Measurements from ENCODE around the gene NIPSNAP3A. TPM values are rescaled to one million over a fixed set of nuclear protein-coding genes. Genes with fewer than 3 reads are reported as not detected.

Gene NIPSNAP3A
- total RNA-seq, 6 experiments from 2014 or later: 16.8 to 28.1 (median 22.4) TPM

GRCh38 chr9:104750185-104750767, 2.8 kb downstream of the NIPSNAP3A start:
- intact Hi-C loops (cut with DNase I): no loop called here
- 82% methylated on average over 3 of the region's 3 CpGs for WGBS (ENCODE audit: insufficient coverage, low coverage, low lambda C conversion rate, missing lambda C conversion rate)
- H3K4me3 ChIP-seq: no peak overlapping the region

GRCh38 chr9:104758974-104759373, 11.5 kb downstream of the NIPSNAP3A start:
- WGBS (ENCODE audit: insufficient coverage, low coverage, low lambda C conversion rate, missing lambda C conversion rate): 83% methylated on average over 3 of the region's 3 CpGs
- intact Hi-C loops (cut with DNase I): no loop called here
- H3K4me1 ChIP-seq: no peaks in the 10 kb centered on the region
- DNase-seq (no peak), ATAC-seq (no peak)
- no peaks in the 10 kb centered on the region for H3K27me3 ChIP-seq
- no peaks in the 10 kb centered on the region for H3K9me3 ChIP-seq
- H3K36me3 ChIP-seq: peaks cover 0 to 15% (median 2%) of the 10 kb centered on the region in 4 donors
- TF ChIP-seq CTCF (IDR thresholded peaks at IDR 0.05): no peak
- no peak for TF ChIP-seq POLR2A (IDR thresholded peaks at IDR 0.05)
- H3K27ac ChIP-seq: no peak overlapping the region
- H3K4me3 ChIP-seq: no peak overlapping the region

More at GRCh38 chr9:104750185-104750767, 2.8 kb downstream of the NIPSNAP3A start:
- Histone ChIP-seq H3K9me3 (no peaks in the 10 kb centered on the region), H3K4me1 (peaks cover 0 to 20% (median 2%) of the 10 kb centered on the region in 4 donors), H3K36me3 (peaks cover 0 to 25% (median 10%) of the 10 kb centered on the region in 4 donors), H3K27ac (no peak overlapping the region), H3K27me3 (no peaks in the 10 kb centered on the region)
- no peak for ATAC-seq
- TF ChIP-seq POLR2A (IDR thresholded peaks at IDR 0.05) (no peak), CTCF (IDR thresholded peaks at IDR 0.05) (no peak)
- DNase-seq: no peak

- Histone ChIP-seq H3K27me3 (no peaks in the 10 kb centered on the region), H3K9me3 (no peaks in the 10 kb centered on the region), H3K4me1 (no peaks in the 10 kb centered on the region), H3K27ac (no peak overlapping the region), H3K4me3 (no peak overlapping the region), H3K36me3 (no peaks in the 10 kb centered on the region)
- ATAC-seq (no peak), DNase-seq (no peak)
- TF ChIP-seq CTCF (IDR thresholded peaks at IDR 0.05) (no peak), POLR2A (IDR thresholded peaks at IDR 0.05) (no peak)
- WGBS (ENCODE audit: insufficient coverage, low coverage, low lambda C conversion rate, missing lambda C conversion rate): 57% methylated on average over 5 of the region's 5 CpGs
- intact Hi-C loops (cut with DNase I): no loop called here
These were observed 17.7 kb downstream of the NIPSNAP3A start for GRCh38 chr9:104765138-104765537.

DNA sequence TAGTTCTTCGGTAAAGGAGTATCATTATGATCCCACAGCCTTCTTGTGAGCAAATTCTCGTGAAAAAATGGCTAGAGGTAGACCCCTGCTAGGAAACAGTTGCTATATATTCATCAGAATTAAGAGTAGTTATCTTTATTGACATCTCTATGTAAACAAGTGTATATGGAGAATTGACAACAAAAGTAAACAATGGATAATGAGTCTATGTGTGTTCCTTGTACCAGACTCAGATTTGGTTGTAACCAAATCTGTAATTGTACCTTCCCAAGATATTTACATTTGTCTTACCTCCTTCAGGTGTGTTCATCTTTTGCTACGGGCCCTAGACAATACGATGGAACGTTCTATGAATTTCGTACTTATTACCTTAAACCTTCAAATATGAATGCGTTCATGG, 18.5 kb downstream of the NIPSNAP3A start:
- WGBS (ENCODE audit: insufficient coverage, low coverage, low lambda C conversion rate, missing lambda C conversion rate): 94% methylated on average over 7 of the region's 7 CpGs
- intact Hi-C loops (cut with DNase I): no loop called here
- DNase-seq: no peak
- no peak overlapping the region for H3K4me3 ChIP-seq
- H3K4me1 ChIP-seq: no peaks in the 10 kb centered on the region
- no peaks in the 10 kb centered on the region for H3K36me3 ChIP-seq
- no peak overlapping the region for H3K27ac ChIP-seq
- TF ChIP-seq POLR2A (IDR thresholded peaks at IDR 0.05) (no peak), CTCF (IDR thresholded peaks at IDR 0.05) (no peak)
- H3K9me3 ChIP-seq: no peaks in the 10 kb centered on the region
- H3K27me3 ChIP-seq: no peaks in the 10 kb centered on the region
- no peak for ATAC-seq
